AG10803 (cell line): Measurements from ENCODE around the gene GBP6.

Experiments
- DNase-seq: peaks from one replicate; pipeline ENCODE4 v3.0.0; 2010; ENCODE audit warnings: low read depth
- H3K4me3 ChIP-seq: 2 replicates; pipeline ENCODE4 v1.5.1; 2011; ENCODE audit warnings: mild to moderate bottlenecking, low read length, control low read depth
- CTCF ChIP-seq: conservative IDR thresholded peaks from 2 replicates; pipeline ENCODE4 v1.5.1; 2011; ENCODE audit warnings: mild to moderate bottlenecking, low read length, control low read depth, inconsistent platforms

The GBP6 gene

GRCh38 chr1:89355056-89355455 lies 8.8 kb upstream of the GBP6 start:
- TF ChIP-seq CTCF: no peak
- no peak overlapping the region for H3K4me3 ChIP-seq
- no peak for DNase-seq

- no peak for TF ChIP-seq CTCF
- no peak overlapping the region for H3K4me3 ChIP-seq
- DNase-seq: peak; percentile 71
Measured at GRCh38 chr1:89356658-89357400, 7.0 kb upstream of the GBP6 start.

- peak; percentile 69 for DNase-seq
- no peak overlapping the region for H3K4me3 ChIP-seq
- peak; percentile 83 for TF ChIP-seq CTCF
Measured at GRCh38 chr1:89358287-89358893, 5.5 kb upstream of the GBP6 start.

GRCh38 chr1:89360716-89361115 lies 3.1 kb upstream of the GBP6 start:
- TF ChIP-seq CTCF: no peak
- no peak for DNase-seq
- H3K4me3 ChIP-seq: no peak overlapping the region

GRCh38 chr1:89361681-89362080 lies 2.2 kb upstream of the GBP6 start:
- no peak for DNase-seq
- no peak for TF ChIP-seq CTCF

GRCh38 chr1:89363196-89363595 lies 663 bp upstream of the GBP6 start:
- peak; percentile 34 for DNase-seq
- H3K4me3 ChIP-seq: no peak overlapping the region
- no peak for TF ChIP-seq CTCF

More at GRCh38 chr1:89361681-89362080, 2.2 kb upstream of the GBP6 start:
- no peak overlapping the region for H3K4me3 ChIP-seq

- no peak for TF ChIP-seq CTCF
- DNase-seq: no peak
- H3K4me3 ChIP-seq: no peak overlapping the region
Measured at GRCh38 chr1:89364954-89365550, 1.2 kb downstream of the GBP6 start.
